NOMO-1 treated with dmso at 0.1 percent for 144 hours (cell line): ENCODE results near the gene MYBPHL.

Experiments
- DNase-seq: peaks from one replicate; lab custom pipeline; 2025; ENCODE audit not compliant: unreplicated experiment; lab: John Stamatoyannopoulos, UW

MYBPHL gene

GRCh38 chr1:109253803-109254620, 52.8 kb downstream of the MYBPHL start:
- no peak for DNase-seq

DNA sequence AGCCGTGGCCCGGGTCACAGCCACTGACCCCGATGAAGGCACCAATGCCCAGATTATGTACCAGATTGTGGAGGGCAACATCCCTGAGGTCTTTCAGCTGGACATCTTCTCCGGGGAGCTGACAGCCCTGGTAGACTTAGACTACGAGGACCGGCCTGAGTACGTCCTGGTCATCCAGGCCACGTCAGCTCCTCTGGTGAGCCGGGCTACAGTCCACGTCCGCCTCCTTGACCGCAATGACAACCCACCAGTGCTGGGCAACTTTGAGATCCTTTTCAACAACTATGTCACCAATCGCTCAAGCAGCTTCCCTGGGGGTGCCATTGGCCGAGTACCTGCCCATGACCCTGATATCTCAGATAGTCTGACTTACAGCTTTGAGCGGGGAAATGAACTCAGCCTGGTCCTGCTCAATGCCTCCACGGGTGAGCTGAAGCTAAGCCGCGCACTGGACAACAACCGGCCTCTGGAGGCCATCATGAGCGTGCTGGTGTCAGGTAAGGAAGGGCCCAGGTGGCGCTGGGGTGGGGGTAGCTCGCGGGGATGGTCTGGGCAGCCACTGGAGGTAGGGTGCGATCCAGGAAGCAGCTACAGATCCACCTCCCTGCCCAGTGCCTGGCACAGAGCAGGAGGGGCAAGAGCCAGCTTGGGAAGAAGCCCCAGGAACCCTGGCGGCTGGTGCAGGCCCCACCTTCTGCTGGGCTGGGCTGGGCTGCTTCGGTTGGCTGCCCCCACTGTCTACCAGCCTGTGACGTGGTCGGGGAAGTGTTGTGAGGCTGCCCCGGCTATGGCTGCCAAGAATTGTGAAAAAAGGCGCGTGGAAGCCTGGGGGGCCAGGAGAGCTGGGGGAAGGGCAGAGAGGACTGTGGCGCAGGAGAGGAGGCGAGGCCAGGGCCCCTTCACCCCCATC, 53.7 kb downstream of the MYBPHL start:
- DNase-seq = no peak

GRCh38 chr1:109252167-109252892, 54.5 kb downstream of the MYBPHL start:
- no peak for DNase-seq

DNA sequence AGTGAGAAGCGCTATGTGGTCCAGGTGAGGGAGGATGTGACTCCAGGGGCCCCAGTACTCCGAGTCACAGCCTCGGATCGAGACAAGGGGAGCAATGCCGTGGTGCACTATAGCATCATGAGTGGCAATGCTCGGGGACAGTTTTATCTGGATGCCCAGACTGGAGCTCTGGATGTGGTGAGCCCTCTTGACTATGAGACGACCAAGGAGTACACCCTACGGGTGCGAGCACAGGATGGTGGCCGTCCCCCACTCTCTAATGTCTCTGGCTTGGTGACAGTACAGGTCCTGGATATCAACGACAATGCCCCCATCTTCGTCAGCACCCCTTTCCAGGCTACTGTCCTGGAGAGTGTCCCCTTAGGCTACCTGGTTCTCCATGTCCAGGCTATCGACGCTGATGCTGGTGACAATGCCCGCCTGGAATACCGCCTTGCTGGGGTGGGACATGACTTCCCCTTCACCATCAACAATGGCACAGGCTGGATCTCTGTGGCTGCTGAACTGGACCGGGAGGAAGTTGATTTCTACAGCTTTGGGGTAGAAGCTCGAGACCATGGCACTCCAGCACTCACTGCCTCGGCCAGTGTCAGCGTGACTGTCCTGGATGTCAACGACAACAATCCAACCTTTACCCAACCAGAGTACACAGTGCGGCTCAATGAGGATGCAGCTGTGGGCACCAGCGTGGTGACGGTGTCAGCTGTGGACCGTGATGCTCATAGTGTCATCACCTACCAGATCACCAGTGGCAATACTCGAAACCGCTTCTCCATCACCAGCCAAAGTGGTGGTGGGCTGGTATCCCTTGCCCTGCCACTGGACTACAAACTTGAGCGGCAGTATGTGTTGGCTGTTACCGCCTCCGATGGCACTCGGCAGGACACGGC, 55.3 kb downstream of the MYBPHL start:
- DNase-seq = no peak

- no peak for DNase-seq
Measured at GRCh38 chr1:109250454-109251276, 56.1 kb downstream of the MYBPHL start.

DNA sequence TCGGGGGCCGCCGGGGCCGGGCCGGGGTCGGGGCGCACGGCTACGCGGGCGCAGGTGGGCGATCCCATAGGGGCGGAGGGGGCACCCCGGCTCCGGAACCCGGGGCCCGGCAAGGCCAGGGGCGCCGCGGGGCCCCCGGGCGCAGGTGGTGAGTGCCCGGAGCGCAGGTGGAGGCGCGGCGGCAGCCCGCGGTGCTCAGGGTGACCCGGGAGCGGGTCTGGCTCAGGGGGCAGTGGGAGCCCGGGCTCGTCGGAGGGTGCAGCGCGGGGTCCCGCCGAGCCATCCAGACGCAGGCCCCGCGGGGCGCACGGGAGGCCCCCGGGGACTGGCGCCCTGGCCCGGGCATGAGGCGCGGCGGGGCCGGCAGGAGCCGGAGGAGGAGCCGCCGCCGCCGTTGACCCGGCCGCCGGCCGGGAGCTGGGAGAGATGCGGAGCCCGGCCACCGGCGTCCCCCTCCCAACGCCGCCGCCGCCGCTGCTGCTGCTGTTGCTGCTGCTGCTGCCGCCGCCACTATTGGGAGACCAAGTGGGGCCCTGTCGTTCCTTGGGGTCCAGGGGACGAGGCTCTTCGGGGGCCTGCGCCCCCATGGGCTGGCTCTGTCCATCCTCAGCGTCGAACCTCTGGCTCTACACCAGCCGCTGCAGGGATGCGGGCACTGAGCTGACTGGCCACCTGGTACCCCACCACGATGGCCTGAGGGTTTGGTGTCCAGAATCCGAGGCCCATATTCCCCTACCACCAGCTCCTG, 57.0 kb downstream of the MYBPHL start:
- DNase-seq = no peak

DNA sequence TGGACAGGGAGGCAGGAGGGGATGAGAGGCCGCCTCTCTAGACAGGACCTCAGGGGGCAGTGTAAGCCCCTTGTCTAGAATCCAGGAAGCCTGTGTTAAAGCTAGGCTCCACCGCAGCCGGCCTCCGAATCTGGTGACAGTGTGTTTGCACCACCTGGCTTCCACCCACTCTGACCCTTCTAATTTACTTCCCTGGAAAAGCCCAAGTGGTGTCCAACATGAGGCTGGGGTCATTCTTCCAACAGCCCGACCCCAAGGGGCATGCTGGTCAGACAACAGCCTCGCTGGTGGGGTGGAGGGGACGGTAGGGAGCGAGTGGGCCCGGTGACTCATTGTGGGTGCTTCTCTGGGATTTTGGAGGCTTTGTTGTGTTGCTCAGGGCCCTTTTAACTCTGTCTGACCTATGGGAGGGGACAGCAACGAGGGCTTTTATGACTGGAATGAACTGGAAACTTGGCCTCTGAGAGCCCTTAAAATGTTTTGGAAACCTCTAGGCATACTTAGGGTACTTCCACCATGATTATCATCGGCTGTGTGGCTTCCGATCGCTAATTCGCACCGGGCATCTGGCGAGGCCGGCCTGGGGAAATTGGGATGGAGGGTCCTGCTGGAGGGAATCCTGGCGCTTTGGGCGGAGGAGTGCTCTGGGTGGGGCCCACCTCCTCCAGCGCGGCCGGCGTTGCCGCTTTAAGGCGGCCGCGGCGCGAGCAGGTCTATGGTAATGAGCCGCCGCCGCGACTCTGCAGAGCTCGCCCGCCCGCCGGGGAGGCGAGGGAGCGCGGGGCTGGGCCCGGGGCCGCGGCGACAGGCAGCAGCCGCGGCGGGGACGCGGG, 57.8 kb downstream of the MYBPHL start, which contains the start of gene CELSR2:
Gene CELSR2, plus strand, starts transcription at position 743 of the 833 bp plus-strand sequence. CDS start 541 bp downstream, outside the sequence.
- peak; percentile 38 for DNase-seq

DNA sequence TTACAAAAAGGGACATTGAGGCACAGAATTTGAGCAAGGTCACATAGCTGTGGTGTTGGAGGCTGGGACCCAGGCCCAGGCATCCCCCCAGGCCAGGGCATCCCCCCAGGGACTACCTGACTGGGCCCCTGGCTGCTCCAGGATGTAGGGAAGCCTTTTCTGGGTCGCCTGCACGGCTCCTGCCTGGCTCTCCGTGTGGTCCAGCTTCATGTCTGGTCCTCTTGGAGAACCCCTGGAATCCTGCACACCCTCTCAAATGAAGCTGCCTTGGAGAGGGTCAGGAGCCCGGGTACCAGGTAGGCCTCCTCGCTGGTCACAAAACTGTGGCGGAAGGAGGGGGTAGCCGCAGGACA, 58.4 kb downstream of the MYBPHL start:
- DNase-seq = no peak

DNA sequence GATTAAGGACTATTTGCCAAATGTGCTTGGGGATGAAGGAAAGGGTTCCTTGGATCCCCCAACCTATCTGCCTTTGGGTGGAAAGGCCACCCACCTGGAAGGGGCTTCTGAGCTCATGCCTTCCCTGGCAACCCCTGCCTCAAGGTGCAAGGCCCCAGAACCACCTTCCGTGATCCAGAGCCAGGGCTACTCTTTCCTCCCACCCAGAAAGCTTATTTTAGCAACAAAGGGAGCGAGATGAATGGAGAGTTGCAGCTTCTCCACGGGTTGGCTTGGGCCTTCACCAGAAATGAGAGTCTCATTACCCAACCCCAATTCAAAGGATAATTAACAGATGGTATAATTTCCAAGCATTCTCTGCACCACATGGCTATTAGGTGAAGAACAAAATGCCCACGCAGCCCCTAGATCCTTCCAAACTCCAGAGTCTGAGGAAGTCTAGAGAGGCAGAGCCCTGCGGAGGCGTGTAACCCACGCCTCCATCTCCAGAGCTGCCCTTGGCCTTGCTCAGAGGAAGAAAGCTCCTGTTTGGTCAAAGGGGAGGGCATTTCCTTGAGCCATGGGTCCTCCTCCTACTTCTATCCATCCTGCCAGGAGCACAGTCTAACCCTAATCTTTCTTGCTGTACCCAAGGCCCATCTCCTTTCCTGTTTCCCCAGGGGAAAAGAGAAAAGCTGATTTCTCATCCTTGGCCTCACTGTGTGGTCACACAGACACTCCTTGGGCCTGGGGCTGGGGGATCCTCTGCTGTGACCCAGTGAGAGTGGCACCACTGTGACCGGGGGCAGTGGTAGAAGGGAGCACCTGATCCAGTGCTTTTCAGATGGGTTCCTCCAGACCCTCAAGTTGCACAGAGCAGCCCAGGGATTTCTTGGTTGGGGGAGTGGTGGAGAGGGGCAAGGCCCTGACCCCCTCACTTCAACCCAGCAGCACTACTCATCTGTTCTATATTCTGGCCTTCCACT, 59.1 kb downstream of the MYBPHL start:
- DNase-seq = no peak

DNA sequence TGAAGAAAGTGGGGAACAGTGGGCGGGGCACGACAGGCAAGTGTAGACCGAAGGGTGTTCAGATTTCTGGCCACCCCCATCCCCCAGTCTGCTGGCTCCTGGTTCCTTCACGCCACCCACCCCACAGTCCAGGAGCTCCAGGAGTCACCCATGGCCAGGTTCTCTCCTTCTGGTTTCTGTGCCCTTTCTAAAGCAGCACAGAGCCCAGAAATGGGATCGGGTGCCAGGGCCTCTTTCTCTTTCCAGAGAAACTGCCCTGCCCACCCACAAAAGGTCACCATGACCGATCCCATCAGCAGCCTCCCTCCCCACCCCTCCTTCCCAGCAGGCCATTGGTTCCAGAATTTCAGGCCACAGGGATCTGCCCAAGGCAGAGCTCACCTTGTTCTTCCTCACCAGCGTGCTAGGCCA, 60.7 kb downstream of the MYBPHL start:
- no peak for DNase-seq

DNA sequence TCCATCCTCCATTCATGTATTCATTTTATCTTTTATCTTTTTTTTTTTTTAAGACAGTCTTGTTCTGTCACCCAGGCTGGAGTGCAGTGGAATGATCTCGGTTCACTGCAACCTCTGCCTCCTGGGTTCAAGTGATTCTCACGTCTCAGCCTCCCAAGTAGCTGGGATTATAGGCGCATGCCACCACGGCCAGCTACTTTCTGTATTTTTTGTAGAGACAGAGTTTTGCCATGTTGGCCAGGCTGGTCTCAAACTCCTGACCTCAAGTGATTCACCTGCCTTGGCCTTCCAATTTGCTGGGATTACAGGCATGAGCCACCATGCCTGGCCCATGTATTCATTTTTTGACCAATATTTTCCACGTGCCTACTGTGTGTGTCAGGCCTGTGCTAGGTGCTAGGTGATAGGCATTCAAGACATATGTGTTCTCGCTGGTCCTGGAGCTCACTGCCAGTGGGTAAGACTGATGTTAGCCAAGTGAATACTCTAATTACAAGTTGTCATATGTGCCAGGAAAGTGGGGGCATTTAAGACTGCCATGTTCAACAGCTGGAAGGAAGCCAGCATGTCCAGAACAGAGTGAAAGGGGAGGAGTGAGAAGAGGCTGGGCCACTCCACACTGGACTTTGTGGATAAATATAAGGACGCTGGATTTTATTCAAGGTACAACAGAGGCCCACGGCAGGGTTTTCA, 62.8 kb downstream of the MYBPHL start:
- no peak for DNase-seq

GRCh38 chr1:109243221-109243620, 63.6 kb downstream of the MYBPHL start:
- DNase-seq = no peak

DNA sequence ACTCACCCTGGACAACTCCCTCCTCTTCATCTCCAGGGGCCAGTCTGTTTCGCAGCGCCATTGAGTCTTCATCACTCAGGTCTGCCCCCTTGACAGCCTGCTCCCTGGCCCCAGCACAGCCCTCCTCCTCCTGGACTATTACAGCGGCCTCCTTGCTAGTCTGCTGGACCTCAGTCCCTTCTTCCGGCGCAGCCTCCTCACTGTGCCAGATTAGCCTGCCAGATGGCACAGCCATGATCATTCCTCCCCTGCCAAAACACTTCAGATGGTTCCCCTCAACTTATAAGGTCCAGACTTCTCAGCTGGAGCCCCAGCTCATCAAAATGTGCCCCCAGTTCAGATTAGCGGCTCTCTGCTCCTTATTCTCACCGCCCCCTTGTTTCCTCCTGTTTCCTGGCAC, 64.4 kb downstream of the MYBPHL start:
- no peak for DNase-seq
